AG04450 (cell line): ENCODE data around the gene OR10G6. TPM values are rescaled to one million over a fixed set of nuclear protein-coding genes. Genes with fewer than 3 reads are reported as not detected.

Source experiments
- CTCF ChIA-PET: fragments of 300-600, 350-600 bp; formaldehyde crosslinking; extraction: SDS; loops from one replicate; lab custom pipeline; 2022; ENCODE audit warnings: antibody characterized with exemption, inconsistent platforms; lab: Charles Lee
- POLR2A ChIA-PET: fragments of 350-600 bp; formaldehyde crosslinking; extraction: SDS; loops from one replicate; lab custom pipeline; 2021; ENCODE audit warnings: antibody characterized with exemption, inconsistent platforms; lab: Yijun Ruan, JAX
- DNase-seq: peaks from one replicate; pipeline ENCODE4 v3.0.0-alpha.2; 2011; ENCODE audit warnings: low read depth, low spot score
- H3K27ac ChIP-seq: one replicate; pipeline ENCODE4 v1.5.1; 2012; ENCODE audit warnings: low read depth, low read length, control low read depth
- H3K27me3 ChIP-seq: one replicate; pipeline ENCODE4 v1.6.0; 2012; ENCODE audit warnings: low read length; ENCODE audit not compliant: control insufficient read depth, insufficient read depth
- H3K4me3 ChIP-seq: 2 replicates; pipeline ENCODE4 v1.5.1; 2011; ENCODE audit warnings: mild to moderate bottlenecking, low read depth, low read length, control low read depth
- H3K9me3 ChIP-seq: 2 replicates; pipeline ENCODE4 v1.5.1; 2012; ENCODE audit warnings: low read length; ENCODE audit not compliant: control insufficient read depth, insufficient read depth
- CTCF ChIP-seq: IDR thresholded peaks from 2 replicates; pipeline ENCODE4 v1.5.1; 2011; ENCODE audit warnings: low read depth, low read length, control low read depth, inconsistent platforms
- polyA minus RNA-seq: library from RNA; depleted of rRNA, polyadenylated mRNA; stranded (reverse); fragments of >200 nt; gene quantifications from 2 replicates; pipeline ENCODE4 v1.2.3, GENCODE V29; 2011; rRNA and poly(A)+ RNA removed
- polyA plus RNA-seq: library from polyadenylated mRNA; depleted of rRNA; stranded (reverse); fragments of >200 nt; gene quantifications from 2 replicates; pipeline ENCODE4 v1.2.3, GENCODE V29; 2011; rRNA removed

The OR10G6 gene
- not detected in 2 replicates for polyA plus RNA-seq
- polyA minus RNA-seq, result not detected in 2 replicates

GRCh38 chr11:123995119-123995518, at the start of gene OR10G6:
TSS of gene OR10G6 (minus strand) at chr11:123995161. CDS start at chr11:123995161, 0 bp downstream.
- ChIA-PET POLR2A (no interaction called here), CTCF (no interaction called here)
- no peak for DNase-seq
- TF ChIP-seq CTCF, result no peak
- Histone ChIP-seq H3K27ac (no peak within 1 kb of the TSS), H3K27me3 (no peaks in the 10 kb centered on the region), H3K9me3 (no peaks in the 10 kb centered on the region), H3K4me3 (no peak within 1 kb of the TSS)

GRCh38 chr11:124043420-124043819, 48.5 kb upstream of the OR10G6 start:
- Histone ChIP-seq H3K4me3 (no peak overlapping the region), H3K27me3 (no peaks in the 10 kb centered on the region), H3K27ac (no peak overlapping the region), H3K9me3 (no peaks in the 10 kb centered on the region)
- POLR2A ChIA-PET, result no interaction called here
- CTCF ChIA-PET, result interaction anchor here (0.9 to 1.3 kb wide), 2 partner anchors 26 to 335 kb away, joined by 3 to 4 read pairs; no protein-coding TSS in a partner anchor
- no peak for TF ChIP-seq CTCF
- no peak for DNase-seq

GRCh38 chr11:124041254-124041653, 46.3 kb upstream of the OR10G6 start, which contains the start of gene OR10G7:
TSS of gene OR10G7 (minus strand) at chr11:124041325. CDS start at chr11:124039001, 2,324 bp downstream.
- ChIA-PET POLR2A (no interaction called here), CTCF (interaction anchor here (1.3 to 1.4 kb wide), 2 partner anchors 28 to 361 kb away, joined by 3 to 5 read pairs; no protein-coding TSS in a partner anchor)
- Histone ChIP-seq H3K27me3 (no peaks in the 10 kb centered on the region), H3K4me3 (no peak within 1 kb of the TSS), H3K9me3 (no peaks in the 10 kb centered on the region), H3K27ac (no peak within 1 kb of the TSS)
- no peak for DNase-seq
- no peak for TF ChIP-seq CTCF

GRCh38 chr11:124039557-124039956, 44.6 kb upstream of the OR10G6 start:
- CTCF ChIA-PET, result interaction anchor here (0.5 to 1.7 kb wide), 3 partner anchors 32 to 376 kb away, joined by 3 read pairs; no protein-coding TSS in a partner anchor
- H3K4me3 ChIP-seq, result no peak overlapping the region
- no peaks in the 10 kb centered on the region for H3K27me3 ChIP-seq
- POLR2A ChIA-PET, result no interaction called here
- TF ChIP-seq CTCF, result no peak
- no peaks in the 10 kb centered on the region for H3K9me3 ChIP-seq
- no peak for DNase-seq
- no peak overlapping the region for H3K27ac ChIP-seq

GRCh38 chr11:124036666-124037065, 41.7 kb upstream of the OR10G6 start:
- no peak overlapping the region for H3K27ac ChIP-seq
- CTCF ChIA-PET, result no interaction called here
- H3K9me3 ChIP-seq, result no peaks in the 10 kb centered on the region
- TF ChIP-seq CTCF, result no peak
- no peak for DNase-seq
- no peaks in the 10 kb centered on the region for H3K27me3 ChIP-seq
- no peak overlapping the region for H3K4me3 ChIP-seq
- POLR2A ChIA-PET, result no interaction called here
